ENCODE data around the gene TBCK. TPM values are rescaled to one million over a fixed set of nuclear protein-coding genes. Genes with fewer than 3 reads are reported as not detected.

Gene TBCK
- total and polyA plus RNA-seq, 2 of the 8 experiments (the other 6 are each of a cell fraction or from before 2014, with no cell fraction given) = 10.2 to 18.7 TPM

DNA sequence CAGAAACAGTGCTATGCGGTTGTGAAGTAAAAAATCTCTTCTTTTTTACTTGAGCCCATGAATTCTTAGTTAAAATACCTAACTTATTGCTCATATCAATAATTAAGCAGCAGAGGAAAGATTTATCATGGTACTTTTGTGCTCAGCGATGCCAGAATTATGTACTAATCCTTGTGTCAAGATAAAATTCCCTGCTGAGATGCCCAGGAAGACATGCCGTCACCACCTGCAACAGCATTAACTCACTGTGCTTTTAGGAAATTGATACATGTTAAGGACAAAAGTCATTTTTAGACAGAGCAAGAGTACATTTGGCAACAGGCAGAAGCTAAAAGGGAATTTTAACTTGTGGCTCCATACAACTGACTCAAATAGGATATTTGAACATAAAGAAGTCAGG is 281.8 kb downstream of the TBCK start:
- POLR2A ChIA-PET (ENCODE audit: partially characterized antibody) = no interaction called here
- Histone ChIP-seq H2BK5ac (ENCODE audit: low read depth, low read length) (no peak overlapping the region), H3K9ac (replicated peaks in 1 of 4; ENCODE audit: extremely low read depth in 1 of 4, low read depth in 3 of 4, low read length in 3 of 4) (no peak overlapping the region), H3K4me2 (ENCODE audit: insufficient read depth in 1 of 2, low read depth in 2 of 2, low read length in 2 of 2) (no peak overlapping the region), H2BK12ac (ENCODE audit: low read depth, low read length) (no peak overlapping the region), H3K36me3 (ENCODE audit: control insufficient read depth in 2 of 4, insufficient read depth in 4 of 4, low read length in 3 of 4) (no peaks in the 10 kb centered on the region), H2BK20ac (ENCODE audit: low read length) (no peak overlapping the region), H3K14ac (ENCODE audit: insufficient read length) (no peak overlapping the region), H4K8ac (ENCODE audit: extremely low read depth, insufficient read depth, low read length) (no peak overlapping the region), H3K4me3 (ENCODE audit: extremely low read depth in 1 of 4, insufficient read depth in 2 of 4, low read depth in 3 of 4, low read length in 4 of 4) (no peak overlapping the region), H3K79me2 (ENCODE audit: control insufficient read depth in 1 of 2, insufficient read depth in 2 of 2, low read length in 2 of 2) (no peaks in the 10 kb centered on the region), H4K20me1 (replicated peaks in 1 of 2; ENCODE audit: control insufficient read depth in 1 of 2, insufficient read depth in 2 of 2, low read length in 2 of 2) (no peaks in the 10 kb centered on the region), H3K23me2 (ENCODE audit: low read depth, low read length) (no peaks in the 10 kb centered on the region), H2BK15ac (ENCODE audit: low read length) (no peak overlapping the region), H2BK120ac (replicated peaks; ENCODE audit: low read depth, low read length) (no peak overlapping the region), H3K27me3 (replicated peaks in 1 of 4; ENCODE audit: control insufficient read depth in 3 of 4, extremely low read depth in 1 of 4, insufficient read depth in 3 of 4, low read length in 3 of 4) (no peaks in the 10 kb centered on the region), H3K79me1 (ENCODE audit: low read depth, low read length) (no peaks in the 10 kb centered on the region), H3K18ac (ENCODE audit: extremely low read depth, low read length) (no peak overlapping the region), H3K56ac (replicated peaks; ENCODE audit: insufficient read length, low read depth, low read length) (no peak overlapping the region), H3K27ac (ENCODE audit: low read depth, low read length) (no peak overlapping the region), H2AFZ (ENCODE audit: low read length) (no peak overlapping the region; the same call in 1 of the 2 replicates), H4K5ac (ENCODE audit: insufficient read length, low read depth, low read length) (no peak overlapping the region), H4K91ac (replicated peaks; ENCODE audit: insufficient read length, low read length) (no peak overlapping the region), H2AK5ac (ENCODE audit: low read depth, low read length) (no peak overlapping the region), H3K4ac (replicated peaks; ENCODE audit: insufficient read length, low read depth, low read length) (no peak overlapping the region), H3K9me3 (ENCODE audit: insufficient read depth in 2 of 2, low read depth in 1 of 2, low read length in 1 of 2) (peaks cover under 1 to 2% of the 10 kb centered on the region in 2 experiments; a peak in 1 of 4 replicates), H3K23ac (ENCODE audit: insufficient read length) (no peak overlapping the region), H3K4me1 (replicated peaks in 1 of 4; ENCODE audit: control insufficient read depth in 3 of 4, insufficient read depth in 4 of 4, low read length in 3 of 4) (peaks cover 0 to 2% (median 0%) of the 10 kb centered on the region in 4 experiments; a peak in 1 of 7 replicates)
- 94% methylated on average over 3 of the region's 3 CpGs; no CpG with 5 or more reads in 1 of the 2 experiments for WGBS, 2 experiments (ENCODE audit: extremely low coverage in 1 of 2, insufficient coverage in 1 of 2, insufficient read length in 1 of 2, insufficient replicate concordance in 2 of 2, low coverage in 1 of 2, low lambda C conversion rate in 2 of 2, missing lambda C conversion rate in 1 of 2)
- TF ChIP-seq TEAD4 (IDR thresholded peaks at IDR 0.05; ENCODE audit: low read depth, low read length) (no peak), EZH2 (IDR thresholded peaks at IDR 0.05; ENCODE audit: low read depth, low read length, severe bottlenecking) (no peak), CBX5 (IDR thresholded peaks at IDR 0.05; ENCODE audit: low read depth, low read length) (no peak)
- FAIRE-seq (no peak), DNase-seq (ENCODE audit: low read depth in 1 of 2, low spot score in 2 of 2) (no peak)
- CTCF ChIA-PET (ENCODE audit: partially characterized antibody) = interaction anchor here (0.6 to 0.8 kb wide), 2 partner anchors 11 to 342 kb away, joined by 3 to 4 read pairs; no protein-coding TSS in a partner anchor
